HCT116 (cell line): ENCODE measurements around the gene NOTO. TPM values are rescaled to one million over a fixed set of nuclear protein-coding genes. Genes with fewer than 3 reads are reported as not detected.

Experiments
- ATAC-seq: fragments of 200-7000 bp; cut with Tn5 transposase; 2 replicates; pipeline ENCODE4 v1.9.1; 2020; ENCODE audit warnings: mild to moderate bottlenecking, moderate library complexity
- BruUV-seq: library from RNA; stranded (reverse); fragments of 400-500 nt; replicated peaks from 2 replicates; lab custom pipeline; 2021; lab: Mats Ljungman, UMichigan
- CTCF ChIA-PET: fragments of 300-600 bp; sonication (Branson Sonifier 250); formaldehyde crosslinking; loops from one replicate; lab custom pipeline; 2021; ENCODE audit warnings: antibody characterized with exemption; lab: Charles Lee
- POLR2A ChIA-PET: fragments of 300-600, 350-600 bp; sonication (Branson Sonifier 250); formaldehyde crosslinking; loops from one replicate; lab custom pipeline; 2021; ENCODE audit warnings: antibody characterized with exemption; lab: Charles Lee
- RAD21 ChIA-PET, 2 experiments: fragments of 300-600 bp; sonication (Branson Sonifier 250); formaldehyde crosslinking; loops; one replicate each; lab custom pipeline; 2023; ENCODE audit warnings: low total read pairs in 2 of 2; ENCODE audit not compliant: uncharacterized antibody in 2 of 2, unreplicated experiment in 2 of 2, low non-redundant PET in 1 of 2; lab: Charles Lee
- DNase-seq: peaks from one replicate; pipeline ENCODE4 v3.0.0-alpha.2; 2010; ENCODE audit warnings: low read depth, low spot score
- H2AFZ ChIP-seq: fragments of 200-600 bp; shearing (Covaris generic), sonication (generic); 2 replicates; pipeline ENCODE4 v1.6.1; 2017; ENCODE audit warnings: low read depth, mixed run types, mixed read lengths, antibody characterized with exemption, low read length; ENCODE audit not compliant: poor library complexity, severe bottlenecking
- H3K27ac ChIP-seq: 2 replicates; pipeline ENCODE4 v1.5.1; 2012; ENCODE audit warnings: low read depth, low read length
- H3K27me3 ChIP-seq: fragments of 200-600 bp; sonication (generic); 2 replicates; pipeline ENCODE4 v1.6.1; 2016; ENCODE audit warnings: mixed run types, low read length, mixed read lengths; ENCODE audit not compliant: insufficient read depth
- H3K36me3 ChIP-seq, 2 experiments: fragments of 200-500 bp in 1 of 2; fragments of 200-600 bp in 1 of 2; sonication (Bioruptor generic) in 1 of 2; sonication (generic) in 1 of 2; 2 replicates each; pipeline versions ENCODE4 v1.5.1 to v1.6.1; 2014 to 2016; ENCODE audit warnings: low read length in 2 of 2, inconsistent platforms in 1 of 2, mixed read lengths in 1 of 2, mixed run types in 1 of 2; ENCODE audit not compliant: insufficient read depth in 2 of 2, control insufficient read depth in 1 of 2
- H3K4me1 ChIP-seq, 2 experiments: fragments of 200-600 bp in 1 of 2; sonication (generic) in 1 of 2; 2 replicates each; pipeline versions ENCODE4 v1.5.1 to v1.6.1; 2012 to 2017; ENCODE audit warnings: low read length in 2 of 2, inconsistent platforms in 1 of 2, mild to moderate bottlenecking in 1 of 2, mixed read lengths in 1 of 2, mixed run types in 1 of 2, moderate library complexity in 1 of 2; ENCODE audit not compliant: insufficient read depth in 2 of 2, control insufficient read depth in 1 of 2
- H3K4me2 ChIP-seq: fragments of 200-600 bp; sonication (generic); 2 replicates; pipeline ENCODE4 v1.6.1; 2017; ENCODE audit warnings: mixed run types, low read length, mixed read lengths
- H3K4me3 ChIP-seq, 2 experiments: fragments of 200-600 bp in 1 of 2; sonication (generic) in 1 of 2; replicated peaks in 1 of 2; 2 replicates each; pipeline ENCODE4 v1.5.1; 2011 to 2016; ENCODE audit warnings: low read length in 2 of 2, control low read depth in 1 of 2, low read depth in 1 of 2, mild to moderate bottlenecking in 1 of 2, mixed read lengths in 1 of 2, mixed run types in 1 of 2
- H3K79me2 ChIP-seq: fragments of 200-600 bp; sonication (generic); 2 replicates; pipeline ENCODE4 v1.6.1; 2017; ENCODE audit warnings: mild to moderate bottlenecking, mixed run types, low read length, moderate library complexity, mixed read lengths; ENCODE audit not compliant: insufficient read depth
- H3K9ac ChIP-seq: fragments of 200-600 bp; sonication (generic); 2 replicates; pipeline ENCODE4 v1.6.1; 2016; ENCODE audit warnings: low read length, mixed read lengths
- H3K9me2 ChIP-seq: fragments of 200-600 bp; sonication (generic), shearing (Covaris generic); 2 replicates; pipeline ENCODE4 v1.6.1; 2017; ENCODE audit warnings: mixed run types, mild to moderate bottlenecking, moderate library complexity; ENCODE audit not compliant: insufficient read depth
- H3K9me3 ChIP-seq, 2 experiments: fragments of 200-500 bp in 1 of 2; fragments of 200-600 bp in 1 of 2; sonication (Bioruptor generic) in 1 of 2; sonication (generic) in 1 of 2; 2 replicates each; pipeline ENCODE4 v1.6.1; 2014 to 2017; ENCODE audit warnings: low read length in 2 of 2, mixed read lengths in 2 of 2, inconsistent platforms in 1 of 2, low read depth in 1 of 2, mild to moderate bottlenecking in 1 of 2, mixed run types in 1 of 2, moderate library complexity in 1 of 2; ENCODE audit not compliant: control insufficient read depth in 1 of 2, insufficient read depth in 1 of 2
- H4K20me1 ChIP-seq: fragments of 200-600 bp; sonication (generic), shearing (Covaris generic); 2 replicates; pipeline ENCODE4 v1.6.1; 2017; ENCODE audit warnings: mixed run types, mild to moderate bottlenecking, moderate library complexity; ENCODE audit not compliant: insufficient read depth
- ATF3 ChIP-seq: IDR thresholded peaks from 2 replicates; pipeline ENCODE4 v1.6.1; 2012
- CEBPB ChIP-seq: IDR thresholded peaks from 2 replicates; pipeline ENCODE4 v1.6.1; 2012; ENCODE audit warnings: low read depth
- EZH2 ChIP-seq: fragments of 200-600 bp; sonication (generic); IDR thresholded peaks from 2 replicates; pipeline ENCODE4 v1.6.1; 2017; ENCODE audit warnings: antibody characterized with exemption, mixed run types
- EZH2phosphoT487 ChIP-seq: fragments of 200-600 bp; IDR thresholded peaks from 2 replicates; pipeline ENCODE4 v1.6.1; 2018; ENCODE audit warnings: antibody characterized with exemption, borderline replicate concordance
- MAX ChIP-seq: IDR thresholded peaks from 2 replicates; pipeline ENCODE4 v1.6.1; 2012
- RAD21 ChIP-seq: IDR thresholded peaks from 2 replicates; pipeline ENCODE4 v1.6.1; 2012; ENCODE audit warnings: low read depth, mild to moderate bottlenecking
- REST ChIP-seq: IDR thresholded peaks from 2 replicates; pipeline ENCODE4 v1.6.1; 2012; ENCODE audit warnings: low read depth
- TCF7L2 ChIP-seq: IDR thresholded peaks from 2 replicates; pipeline ENCODE4 v1.7.0; 2011; ENCODE audit warnings: borderline replicate concordance, inconsistent platforms; ENCODE audit not compliant: insufficient read depth, insufficient read length; ENCODE audit errors: extremely low read depth
- ZNF274 ChIP-seq: fragments of 200-500 bp; sonication (Bioruptor generic); IDR thresholded peaks from 2 replicates; pipeline ENCODE4 v1.6.1; 2014; ENCODE audit warnings: mild to moderate bottlenecking, low read depth, low read length, inconsistent platforms
- intact Hi-C: fragments of 100-400 bp; cut with micrococcal nuclease; formaldehyde crosslinking; loops from 2 replicates; pipeline ENCODE4 v1.10.0; 2022
- total RNA-seq: library from RNA; stranded (reverse); gene quantifications from one replicate; pipeline ENCODE4 v1.2.1, GENCODE V29; 2021; ENCODE audit not compliant: unreplicated experiment

The NOTO gene
- total RNA-seq, 1 experiment from 2014 or later = not detected

DNA sequence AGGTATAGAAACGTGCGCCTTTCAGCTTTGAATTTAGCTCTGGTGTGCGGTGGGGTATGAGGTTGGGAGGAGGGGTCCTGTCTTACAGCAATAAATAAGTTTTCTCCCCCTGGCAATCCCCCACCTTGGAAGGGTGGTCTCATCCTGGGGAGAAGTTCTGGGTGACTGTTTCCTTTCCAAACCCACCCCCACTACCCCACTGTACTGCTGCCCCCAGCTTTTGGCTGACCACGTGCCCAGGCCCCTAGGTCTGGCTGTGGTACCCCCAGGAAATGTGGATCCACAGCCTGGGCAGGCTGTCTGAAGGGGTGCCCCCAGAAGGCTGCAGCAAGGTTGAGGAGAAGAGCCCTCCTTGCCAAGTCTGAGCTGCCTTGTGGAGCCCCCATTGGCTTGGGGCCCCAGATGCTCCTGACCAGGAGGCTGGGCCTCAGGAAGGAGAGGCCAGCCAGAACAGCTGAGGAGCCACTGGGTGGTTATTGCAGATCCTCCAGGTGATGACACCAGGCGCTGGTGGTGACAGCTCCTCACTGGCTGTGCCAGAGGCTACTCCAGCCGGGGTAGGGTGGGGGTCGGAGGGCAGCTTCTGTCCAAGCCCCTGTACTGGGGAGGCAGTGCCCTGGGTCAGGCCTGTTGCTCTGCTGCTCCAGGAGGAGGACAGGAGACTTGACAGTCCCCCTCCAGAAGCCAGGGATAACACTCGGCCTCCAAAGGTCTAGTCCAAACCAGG lies 56.0 kb downstream of the NOTO start:
- CTCF ChIA-PET = no interaction called here

More for the DNA sequence above, 56.0 kb downstream of the NOTO start:
- H3K27ac ChIP-seq = no peak overlapping the region
- no peaks in the 10 kb centered on the region for H3K9me3 ChIP-seq
- H3K4me2 ChIP-seq = no peak overlapping the region
- DNase-seq (no peak), ATAC-seq (no peak)
- H2AFZ ChIP-seq = no peak overlapping the region
- H3K79me2 ChIP-seq = no peaks in the 10 kb centered on the region
- no peak overlapping the region for H3K9ac ChIP-seq
- H3K4me3 ChIP-seq = no peak overlapping the region
- POLR2A ChIA-PET = interaction anchor here (1.7 to 1.8 kb wide), 2 partner anchors 14 to 25 kb away, joined by 3 to 5 read pairs; partner anchors contain the start of gene PRADC1
- no peaks in the 10 kb centered on the region; the same call in 1 of the 2 replicates for H4K20me1 ChIP-seq
- TF ChIP-seq TCF7L2 (no peak), REST (no peak), MAX (no peak), ZNF274 (no peak), RAD21 (no peak), ATF3 (no peak), CEBPB (no peak), EZH2 (no peak), EZH2phosphoT487 (no peak)
- intact Hi-C loops = no loop called here
- H3K9me2 ChIP-seq = no peaks in the 10 kb centered on the region
- RAD21 ChIA-PET = no interaction called here
- no peaks in the 10 kb centered on the region for H3K27me3 ChIP-seq
- peaks cover 12 to 13% of the 10 kb centered on the region in 2 experiments; a peak in 3 of 4 replicates for H3K36me3 ChIP-seq
- H3K4me1 ChIP-seq = no peaks in the 10 kb centered on the region
- no TSS peak for BruUV-seq
